ENCODE data around the gene DGKE. TPM values are rescaled to one million over a fixed set of nuclear protein-coding genes. Genes with fewer than 3 reads are reported as not detected.

Gene DGKE
- total RNA-seq, 1 donor from 2014 or later = 3.3 TPM

DNA sequence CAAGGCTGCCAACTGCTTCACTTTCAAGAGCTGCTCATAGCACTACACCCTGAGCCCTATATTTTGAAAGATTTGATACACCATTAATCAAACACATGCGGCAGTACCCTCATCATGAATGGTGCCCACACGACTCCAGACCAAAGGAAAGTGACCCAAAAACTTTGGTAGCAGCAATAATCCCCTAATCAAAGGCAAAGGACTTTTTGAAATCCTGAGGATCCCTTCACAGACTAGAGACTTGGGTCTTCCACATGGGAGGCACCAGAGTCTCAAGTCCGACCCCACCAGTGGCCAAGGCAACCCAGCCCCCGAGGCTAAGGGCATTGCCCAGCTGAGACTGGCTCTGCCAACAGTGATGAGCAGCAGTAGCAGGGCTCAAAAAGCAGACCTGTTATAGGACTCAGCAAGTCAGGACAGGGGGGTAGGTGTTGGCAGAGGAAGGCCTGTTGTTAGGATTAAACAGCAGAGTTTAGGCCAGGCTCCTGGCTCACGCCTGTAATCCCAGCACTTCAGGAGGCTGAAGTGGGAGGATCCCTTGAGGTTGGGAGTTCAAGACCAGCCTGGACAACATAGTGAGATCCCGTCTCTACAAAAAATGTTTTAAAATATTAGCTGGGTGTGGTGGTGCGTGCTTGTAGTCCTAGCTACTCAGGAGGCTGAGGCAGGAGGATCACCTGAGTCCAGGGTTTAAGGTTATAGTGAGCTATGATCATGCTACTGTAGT is 76.7 kb downstream of the DGKE start:
- peaks cover 9% of the 10 kb centered on the region for H3K4me1 Mint-ChIP-seq (ENCODE audit: unreplicated experiment)
- peaks cover 3% of the 10 kb centered on the region for H3K36me3 Mint-ChIP-seq (ENCODE audit: low read depth, unreplicated experiment)
- no peak for DNase-seq (ENCODE audit: low spot score)
- H3K27me3 Mint-ChIP-seq (ENCODE audit: unreplicated experiment) = peaks cover 13% of the 10 kb centered on the region
- H3K27ac Mint-ChIP-seq (ENCODE audit: unreplicated experiment) = no peak overlapping the region
- H3K4me3 Mint-ChIP-seq (ENCODE audit: unreplicated experiment) = no peak overlapping the region
- no peaks in the 10 kb centered on the region for H3K9me3 Mint-ChIP-seq (ENCODE audit: unreplicated experiment)
- TF ChIP-seq CTCF (IDR thresholded peaks at IDR 0.05; ENCODE audit: unreplicated experiment) = no peak

- DNase-seq (ENCODE audit: low spot score) = no peak
- H3K27ac Mint-ChIP-seq (ENCODE audit: unreplicated experiment) = no peak overlapping the region
These were observed 78.4 kb downstream of the DGKE start for GRCh38 chr17:56912105-56912999.

GRCh38 chr17:56913000-56913311 is 79.0 kb downstream of the DGKE start:
- no peak for TF ChIP-seq CTCF (IDR thresholded peaks at IDR 0.05; ENCODE audit: unreplicated experiment)
- no peaks in the 10 kb centered on the region for H3K9me3 Mint-ChIP-seq (ENCODE audit: unreplicated experiment)
- H3K4me1 Mint-ChIP-seq (ENCODE audit: unreplicated experiment) = peaks cover 12% of the 10 kb centered on the region
- DNase-seq (ENCODE audit: low spot score) = no peak
- no peak overlapping the region for H3K27ac Mint-ChIP-seq (ENCODE audit: unreplicated experiment)
- H3K27me3 Mint-ChIP-seq (ENCODE audit: unreplicated experiment) = peaks cover 15% of the 10 kb centered on the region
- peak overlapping the region; percentile 91 for H3K4me3 Mint-ChIP-seq (ENCODE audit: unreplicated experiment)
- no peaks in the 10 kb centered on the region for H3K36me3 Mint-ChIP-seq (ENCODE audit: low read depth, unreplicated experiment)

More at GRCh38 chr17:56912105-56912999, 78.4 kb downstream of the DGKE start:
- H3K4me1 Mint-ChIP-seq (ENCODE audit: unreplicated experiment) = peaks cover 12% of the 10 kb centered on the region
- no peak for TF ChIP-seq CTCF (IDR thresholded peaks at IDR 0.05; ENCODE audit: unreplicated experiment)
- H3K4me3 Mint-ChIP-seq (ENCODE audit: unreplicated experiment) = no peak overlapping the region
- no peaks in the 10 kb centered on the region for H3K9me3 Mint-ChIP-seq (ENCODE audit: unreplicated experiment)
- peaks cover 15% of the 10 kb centered on the region for H3K27me3 Mint-ChIP-seq (ENCODE audit: unreplicated experiment)
- no peaks in the 10 kb centered on the region for H3K36me3 Mint-ChIP-seq (ENCODE audit: low read depth, unreplicated experiment)

GRCh38 chr17:56913353-56913866 is 79.5 kb downstream of the DGKE start:
- Mint-ChIP-seq H3K4me3 (ENCODE audit: unreplicated experiment) (peak overlapping the region; percentile 91), H3K4me1 (ENCODE audit: unreplicated experiment) (peaks cover 12% of the 10 kb centered on the region), H3K36me3 (ENCODE audit: low read depth, unreplicated experiment) (no peaks in the 10 kb centered on the region), H3K27me3 (ENCODE audit: unreplicated experiment) (peaks cover 15% of the 10 kb centered on the region), H3K27ac (ENCODE audit: unreplicated experiment) (no peak overlapping the region), H3K9me3 (ENCODE audit: unreplicated experiment) (no peaks in the 10 kb centered on the region)
- DNase-seq (ENCODE audit: low spot score) = peak; percentile 21
- TF ChIP-seq CTCF (IDR thresholded peaks at IDR 0.05; ENCODE audit: unreplicated experiment) = no peak

Measured in endothelial cell (in vitro differentiated cells).